HepG2 (cell line): ENCODE results near the gene POC1B. TPM values are rescaled to one million over a fixed set of nuclear protein-coding genes. Genes with fewer than 3 reads are reported as not detected.

Experiments used
- AKNA ChIP-seq: sonication (generic); formaldehyde crosslinking; IDR thresholded peaks from 2 replicates; pipeline ENCODE4 v1.4.0; 2020; ENCODE audit warnings: missing genetic modification reagents, borderline replicate concordance
- E2F5 ChIP-seq: sonication (generic); formaldehyde crosslinking; conservative IDR thresholded peaks from 2 replicates; pipeline ENCODE4 v1.4.0; 2020; ENCODE audit warnings: missing genetic modification reagents
- HNF4A ChIP-seq: sonication (generic); formaldehyde crosslinking; IDR thresholded peaks from 2 replicates; pipeline ENCODE4 v1.4.0; 2020; ENCODE audit warnings: missing genetic modification reagents
- MAZ ChIP-seq, 2 experiments: sonication (generic) in 1 of 2; formaldehyde crosslinking in 1 of 2; IDR thresholded peaks; 2 replicates each; pipeline versions ENCODE4 v1.5.0 to v1.6.1; 2012 to 2020; ENCODE audit warnings: low read depth in 2 of 2, mild to moderate bottlenecking in 2 of 2, borderline replicate concordance in 1 of 2, improper control_type of control experiment in 1 of 2, low read length in 1 of 2, missing genetic modification reagents in 1 of 2, moderate library complexity in 1 of 2
- MYNN ChIP-seq: sonication (generic); formaldehyde crosslinking; IDR thresholded peaks from 2 replicates; pipeline ENCODE4 v1.4.0; 2020; ENCODE audit warnings: mild to moderate bottlenecking, low read depth, missing genetic modification reagents
- PAF1 ChIP-seq: IDR thresholded peaks from 2 replicates; pipeline ENCODE4 v1.6.1; 2016; ENCODE audit warnings: missing genetic modification reagents, missing compliant biosample characterization
- PPARG ChIP-seq: conservative IDR thresholded peaks from 2 replicates; pipeline ENCODE4 v1.6.1; 2016; ENCODE audit warnings: missing biosample characterization, missing genetic modification reagents
- REXO4 ChIP-seq: sonication (generic); formaldehyde crosslinking; IDR thresholded peaks from 2 replicates; pipeline ENCODE4 v1.8.0; 2022; ENCODE audit warnings: missing genetic modification reagents, mild to moderate bottlenecking, borderline replicate concordance
- ZNF788 ChIP-seq: sonication (generic); formaldehyde crosslinking; IDR thresholded peaks from 2 replicates; pipeline ENCODE4 v1.5.0; 2020; ENCODE audit warnings: mild to moderate bottlenecking, missing genetic modification reagents, borderline replicate concordance
- ZNF841 ChIP-seq: sonication (generic); formaldehyde crosslinking; IDR thresholded peaks from 2 replicates; pipeline ENCODE4 v1.8.1; 2023; ENCODE audit warnings: missing genetic modification reagents, borderline replicate concordance
- polyA plus RNA-seq, 8 experiments: library from polyadenylated mRNA; depleted of rRNA in 3 of 8; stranded (reverse) in 7 of 8; unstranded in 1 of 8; fragments of >200 nt; fragmentation: Illumina TruSeq in 4 of 8; extraction: Trizol in 4 of 8; gene quantifications; 2 replicates each; pipeline versions ENCODE4 v1.2.1 to v1.2.3, GENCODE V29; 2011 to 2016; ENCODE audit warnings: low read depth in 4 of 8, missing spikeins in 1 of 8, mixed read lengths in 1 of 8; ENCODE audit not compliant: insufficient read depth in 1 of 8
- total RNA-seq, 5 experiments: library from RNA; depleted of rRNA; stranded (reverse); fragments of >200 nt; fragmentation: Illumina TruSeq; extraction: Trizol; gene quantifications; 2 replicates each; pipeline ENCODE4 v1.2.3, GENCODE V29; 2016; ENCODE audit warnings: low read depth in 1 of 5
- TF ChIP-seq, protein P1 (sequence below): IDR thresholded peaks from 2 replicates; pipeline ENCODE4 v1.4.0; 2020; ENCODE audit warnings: mild to moderate bottlenecking, missing genetic modification reagents
- TF ChIP-seq, protein P2 (sequence below): sonication (generic); formaldehyde crosslinking; IDR thresholded peaks from 2 replicates; pipeline ENCODE4 v1.8.0; 2022; ENCODE audit warnings: missing genetic modification reagents, mild to moderate bottlenecking, inconsistent platforms, borderline replicate concordance
- TF ChIP-seq, protein P3 (sequence below): sonication (generic); formaldehyde crosslinking; IDR thresholded peaks from 2 replicates; pipeline ENCODE4 v1.9.0; 2021; ENCODE audit warnings: missing genetic modification reagents, mild to moderate bottlenecking, borderline replicate concordance

The POC1B gene
- total and polyA plus RNA-seq, 2 of the 13 experiments (the other 11 are each of a cell fraction or from before 2014, with no cell fraction given) = 9.3 to 11.0 TPM

GRCh38 chr12:89384050-89384758 is 141.6 kb downstream of the POC1B start (continued):
- TF ChIP-seq, protein P1, sequence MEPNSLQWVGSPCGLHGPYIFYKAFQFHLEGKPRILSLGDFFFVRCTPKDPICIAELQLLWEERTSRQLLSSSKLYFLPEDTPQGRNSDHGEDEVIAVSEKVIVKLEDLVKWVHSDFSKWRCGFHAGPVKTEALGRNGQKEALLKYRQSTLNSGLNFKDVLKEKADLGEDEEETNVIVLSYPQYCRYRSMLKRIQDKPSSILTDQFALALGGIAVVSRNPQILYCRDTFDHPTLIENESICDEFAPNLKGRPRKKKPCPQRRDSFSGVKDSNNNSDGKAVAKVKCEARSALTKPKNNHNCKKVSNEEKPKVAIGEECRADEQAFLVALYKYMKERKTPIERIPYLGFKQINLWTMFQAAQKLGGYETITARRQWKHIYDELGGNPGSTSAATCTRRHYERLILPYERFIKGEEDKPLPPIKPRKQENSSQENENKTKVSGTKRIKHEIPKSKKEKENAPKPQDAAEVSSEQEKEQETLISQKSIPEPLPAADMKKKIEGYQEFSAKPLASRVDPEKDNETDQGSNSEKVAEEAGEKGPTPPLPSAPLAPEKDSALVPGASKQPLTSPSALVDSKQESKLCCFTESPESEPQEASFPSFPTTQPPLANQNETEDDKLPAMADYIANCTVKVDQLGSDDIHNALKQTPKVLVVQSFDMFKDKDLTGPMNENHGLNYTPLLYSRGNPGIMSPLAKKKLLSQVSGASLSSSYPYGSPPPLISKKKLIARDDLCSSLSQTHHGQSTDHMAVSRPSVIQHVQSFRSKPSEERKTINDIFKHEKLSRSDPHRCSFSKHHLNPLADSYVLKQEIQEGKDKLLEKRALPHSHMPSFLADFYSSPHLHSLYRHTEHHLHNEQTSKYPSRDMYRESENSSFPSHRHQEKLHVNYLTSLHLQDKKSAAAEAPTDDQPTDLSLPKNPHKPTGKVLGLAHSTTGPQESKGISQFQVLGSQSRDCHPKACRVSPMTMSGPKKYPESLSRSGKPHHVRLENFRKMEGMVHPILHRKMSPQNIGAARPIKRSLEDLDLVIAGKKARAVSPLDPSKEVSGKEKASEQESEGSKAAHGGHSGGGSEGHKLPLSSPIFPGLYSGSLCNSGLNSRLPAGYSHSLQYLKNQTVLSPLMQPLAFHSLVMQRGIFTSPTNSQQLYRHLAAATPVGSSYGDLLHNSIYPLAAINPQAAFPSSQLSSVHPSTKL (CRISPR knock-in tag) = peak; percentile 73
- TF ChIP-seq REXO4 (CRISPR knock-in tag) (no peak), MAZ (IDR thresholded peaks at IDR 0.05; ENCODE audit: borderline replicate concordance, low read depth, low read length) (no peak), MAZ (CRISPR knock-in tag; IDR thresholded peaks at IDR 0.05; ENCODE audit: low read depth) (no peak), ZNF841 (CRISPR knock-in tag) (no peak), HNF4A (peak; percentile 52; the same call in 1 of the 2 replicates), PAF1 (CRISPR knock-in tag) (no peak), E2F5 (CRISPR knock-in tag) (no peak), PPARG (CRISPR knock-in tag) (0 out of 2 replicates have a peak, but pooled peaks have one; percentile 4), ZNF788 (no peak), AKNA (no peak), MYNN (CRISPR knock-in tag) (no peak)
- TF ChIP-seq, protein P2, sequence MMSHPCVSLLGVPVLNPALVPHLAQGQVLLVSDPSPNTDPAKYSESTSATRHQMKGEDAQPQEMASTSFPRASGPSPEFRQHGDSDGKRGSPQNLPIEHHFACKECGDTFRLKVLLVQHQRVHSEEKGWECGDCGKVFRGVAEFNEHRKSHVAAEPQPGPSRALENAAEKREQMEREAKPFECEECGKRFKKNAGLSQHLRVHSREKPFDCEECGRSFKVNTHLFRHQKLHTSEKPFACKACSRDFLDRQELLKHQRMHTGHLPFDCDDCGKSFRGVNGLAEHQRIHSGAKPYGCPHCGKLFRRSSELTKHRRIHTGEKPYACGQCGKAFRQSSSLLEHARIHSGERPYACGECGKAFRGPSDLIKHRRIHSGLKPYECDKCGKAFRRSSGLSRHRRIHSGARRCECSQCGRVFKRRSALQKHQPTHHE (CRISPR knock-in tag) = no peak
- TF ChIP-seq, protein P3, sequence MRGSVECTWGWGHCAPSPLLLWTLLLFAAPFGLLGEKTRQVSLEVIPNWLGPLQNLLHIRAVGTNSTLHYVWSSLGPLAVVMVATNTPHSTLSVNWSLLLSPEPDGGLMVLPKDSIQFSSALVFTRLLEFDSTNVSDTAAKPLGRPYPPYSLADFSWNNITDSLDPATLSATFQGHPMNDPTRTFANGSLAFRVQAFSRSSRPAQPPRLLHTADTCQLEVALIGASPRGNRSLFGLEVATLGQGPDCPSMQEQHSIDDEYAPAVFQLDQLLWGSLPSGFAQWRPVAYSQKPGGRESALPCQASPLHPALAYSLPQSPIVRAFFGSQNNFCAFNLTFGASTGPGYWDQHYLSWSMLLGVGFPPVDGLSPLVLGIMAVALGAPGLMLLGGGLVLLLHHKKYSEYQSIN (CRISPR knock-in tag) = no peak
